GM19467 (cell line): ENCODE data around the gene LDLRAD2.

Experiments used
- ATAC-seq: cut with Tn5 transposase; IDR thresholded peaks from one replicate; pipeline ENCODE4 v1.9.1; 2021; ENCODE audit warnings: mild to moderate bottlenecking, moderate library complexity; ENCODE audit not compliant: unreplicated experiment

LDLRAD2 gene

GRCh38 chr1:21857840-21858670 lies 46.0 kb downstream of the LDLRAD2 start:
- ATAC-seq, result no peak

- no peak for ATAC-seq
These were observed 47.7 kb downstream of the LDLRAD2 start for GRCh38 chr1:21859669-21860179.

GRCh38 chr1:21860971-21861370 lies 48.9 kb downstream of the LDLRAD2 start:
- no peak for ATAC-seq

GRCh38 chr1:21861602-21862429 lies 49.8 kb downstream of the LDLRAD2 start:
- no peak for ATAC-seq

GRCh38 chr1:21863981-21864380 lies 51.9 kb downstream of the LDLRAD2 start:
- no peak for ATAC-seq

GRCh38 chr1:21864730-21865129 lies 52.7 kb downstream of the LDLRAD2 start:
- no peak for ATAC-seq

GRCh38 chr1:21865609-21865942 lies 53.5 kb downstream of the LDLRAD2 start:
- no peak for ATAC-seq

- peak; percentile 69 for ATAC-seq
These were observed 54.1 kb downstream of the LDLRAD2 start for GRCh38 chr1:21865943-21866706.

- ATAC-seq, result no peak
These were observed 54.6 kb downstream of the LDLRAD2 start for GRCh38 chr1:21866707-21867043.

- ATAC-seq, result no peak
These were observed 55.5 kb downstream of the LDLRAD2 start for GRCh38 chr1:21867451-21867996.

- ATAC-seq, result no peak
These were observed 56.4 kb downstream of the LDLRAD2 start for GRCh38 chr1:21868482-21868881.

- ATAC-seq, result no peak
These were observed 56.9 kb downstream of the LDLRAD2 start for GRCh38 chr1:21868941-21869454.

GRCh38 chr1:21869620-21870121 lies 57.6 kb downstream of the LDLRAD2 start:
- no peak for ATAC-seq

- no peak for ATAC-seq
These were observed 58.5 kb downstream of the LDLRAD2 start for GRCh38 chr1:21870611-21871010.

GRCh38 chr1:21871943-21872342 lies 59.9 kb downstream of the LDLRAD2 start:
- no peak for ATAC-seq

- no peak for ATAC-seq
These were observed 60.5 kb downstream of the LDLRAD2 start for GRCh38 chr1:21872445-21873079.

GRCh38 chr1:21873174-21873573 lies 61.1 kb downstream of the LDLRAD2 start:
- no peak for ATAC-seq

- no peak for ATAC-seq
These were observed 61.7 kb downstream of the LDLRAD2 start for GRCh38 chr1:21873761-21874160.

- ATAC-seq, result no peak
These were observed 62.3 kb downstream of the LDLRAD2 start for GRCh38 chr1:21874328-21874727.
